Peyer's patch (tissue), 4 donors: Measurements from ENCODE around the gene GADL1. TPM values are rescaled to one million over a fixed set of nuclear protein-coding genes. Genes with fewer than 3 reads are reported as not detected.

Experiments
- DNase-seq, 3 donors: peaks; one replicate each; pipeline ENCODE4 v3.0.0-alpha.2; 2017 to 2019
- H3K27ac ChIP-seq, 4 donors: fragments of 200-600 bp; sonication (generic); one replicate each; pipeline ENCODE4 v1.5.1; 2016 to 2019
- H3K27me3 ChIP-seq, 2 donors: fragments of 200-600 bp; sonication (generic); one replicate each; pipeline ENCODE4 v1.5.1; 2019
- H3K36me3 ChIP-seq, 3 donors: fragments of 200-600 bp; sonication (generic); one replicate each; pipeline ENCODE4 v1.5.1; 2016 to 2019
- H3K4me1 ChIP-seq, 4 donors: fragments of 200-600 bp; sonication (generic); one replicate each; pipeline ENCODE4 v1.5.1; 2016 to 2019
- H3K4me3 ChIP-seq, 4 donors: fragments of 200-600 bp; sonication (generic); 1 replicate in 3 of 4; 2 replicates in 1 of 4; pipeline ENCODE4 v1.5.1; 2016 to 2019; ENCODE audit warnings: mild to moderate bottlenecking in 1 of 4
- H3K9me3 ChIP-seq, 4 donors: fragments of 200-600 bp; sonication (generic); one replicate each; pipeline ENCODE4 v1.5.1; 2016 to 2019; ENCODE audit warnings: mild to moderate bottlenecking in 1 of 4
- POLR2A ChIP-seq, 2 donors: fragments of 450-650 bp; IDR thresholded peaks; one replicate each; pipeline ENCODE4 v1.5.1; 2017; ENCODE audit warnings: antibody characterized with exemption in 2 of 2, mild to moderate bottlenecking in 2 of 2, moderate library complexity in 2 of 2
- total RNA-seq, 4 donors: library from RNA; depleted of rRNA; stranded (reverse); fragments of >200 nt; gene quantifications; one replicate each; pipeline ENCODE4 v1.1.0, GENCODE V29; 2016
- TF ChIP-seq, protein P1 (sequence below), 6 experiments: fragments of 450-650 bp in 4 of 6; fragments of 200-600 bp in 2 of 6; sonication (generic) in 1 of 6; IDR thresholded peaks; one replicate each; pipeline ENCODE4 v1.5.1; 2017 to 2019; ENCODE audit warnings: antibody characterized with exemption in 6 of 6, mild to moderate bottlenecking in 3 of 6, moderate library complexity in 1 of 6

Gene GADL1
- total RNA-seq, 4 donors from 2014 or later: not detected

DNA sequence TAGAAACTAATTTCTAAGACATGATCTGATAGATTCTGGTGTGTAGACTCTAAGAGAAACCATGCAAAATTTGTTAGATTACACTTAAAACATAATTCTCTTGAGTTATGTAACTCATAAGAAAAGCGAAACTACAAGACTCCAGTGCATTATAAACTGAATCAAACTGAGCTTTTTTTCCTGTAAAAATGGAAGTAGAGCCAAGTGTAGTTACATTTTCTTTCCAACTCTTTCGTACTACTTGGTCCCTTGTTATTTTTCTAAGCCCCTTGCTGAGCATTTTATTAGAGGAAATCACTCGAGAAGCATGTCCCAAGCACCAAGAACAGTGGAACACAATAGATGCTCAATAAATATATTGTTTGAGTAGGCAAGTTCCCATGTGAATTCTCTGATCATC, 130.2 kb downstream of the GADL1 start:
- no peaks in the 10 kb centered on the region for H3K36me3 ChIP-seq
- TF ChIP-seq, protein P1, sequence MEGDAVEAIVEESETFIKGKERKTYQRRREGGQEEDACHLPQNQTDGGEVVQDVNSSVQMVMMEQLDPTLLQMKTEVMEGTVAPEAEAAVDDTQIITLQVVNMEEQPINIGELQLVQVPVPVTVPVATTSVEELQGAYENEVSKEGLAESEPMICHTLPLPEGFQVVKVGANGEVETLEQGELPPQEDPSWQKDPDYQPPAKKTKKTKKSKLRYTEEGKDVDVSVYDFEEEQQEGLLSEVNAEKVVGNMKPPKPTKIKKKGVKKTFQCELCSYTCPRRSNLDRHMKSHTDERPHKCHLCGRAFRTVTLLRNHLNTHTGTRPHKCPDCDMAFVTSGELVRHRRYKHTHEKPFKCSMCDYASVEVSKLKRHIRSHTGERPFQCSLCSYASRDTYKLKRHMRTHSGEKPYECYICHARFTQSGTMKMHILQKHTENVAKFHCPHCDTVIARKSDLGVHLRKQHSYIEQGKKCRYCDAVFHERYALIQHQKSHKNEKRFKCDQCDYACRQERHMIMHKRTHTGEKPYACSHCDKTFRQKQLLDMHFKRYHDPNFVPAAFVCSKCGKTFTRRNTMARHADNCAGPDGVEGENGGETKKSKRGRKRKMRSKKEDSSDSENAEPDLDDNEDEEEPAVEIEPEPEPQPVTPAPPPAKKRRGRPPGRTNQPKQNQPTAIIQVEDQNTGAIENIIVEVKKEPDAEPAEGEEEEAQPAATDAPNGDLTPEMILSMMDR (IDR thresholded peaks at IDR 0.05): no peak
- no peak for TF ChIP-seq POLR2A (IDR thresholded peaks at IDR 0.05)
- H3K9me3 ChIP-seq: no peaks in the 10 kb centered on the region
- H3K4me1 ChIP-seq: no peaks in the 10 kb centered on the region
- no peaks in the 10 kb centered on the region for H3K27me3 ChIP-seq
- H3K27ac ChIP-seq: no peak overlapping the region
- H3K4me3 ChIP-seq: no peak overlapping the region
- no peak for DNase-seq

DNA sequence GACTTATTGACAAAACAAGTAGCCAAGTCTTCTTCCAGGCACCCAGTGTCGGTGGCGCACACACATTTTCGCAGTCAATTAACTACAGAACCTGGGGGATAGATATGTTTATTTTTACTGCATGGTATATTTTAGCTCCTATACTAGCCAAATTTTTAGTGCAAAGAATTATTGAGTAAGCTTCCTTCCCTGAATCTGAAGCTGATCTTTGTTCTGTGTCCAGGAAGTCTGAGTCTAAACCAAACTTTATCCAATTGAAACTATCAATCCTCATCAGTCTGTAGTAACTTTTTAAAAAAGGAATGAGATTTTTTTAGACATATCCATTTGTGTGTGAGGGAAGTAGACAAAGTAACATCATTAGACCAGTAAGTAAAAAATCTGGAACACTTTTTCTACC, 133.1 kb downstream of the GADL1 start:
- no peak for DNase-seq
- no peak for TF ChIP-seq POLR2A (IDR thresholded peaks at IDR 0.05)
- TF ChIP-seq, protein P1 (IDR thresholded peaks at IDR 0.05): no peak

DNA sequence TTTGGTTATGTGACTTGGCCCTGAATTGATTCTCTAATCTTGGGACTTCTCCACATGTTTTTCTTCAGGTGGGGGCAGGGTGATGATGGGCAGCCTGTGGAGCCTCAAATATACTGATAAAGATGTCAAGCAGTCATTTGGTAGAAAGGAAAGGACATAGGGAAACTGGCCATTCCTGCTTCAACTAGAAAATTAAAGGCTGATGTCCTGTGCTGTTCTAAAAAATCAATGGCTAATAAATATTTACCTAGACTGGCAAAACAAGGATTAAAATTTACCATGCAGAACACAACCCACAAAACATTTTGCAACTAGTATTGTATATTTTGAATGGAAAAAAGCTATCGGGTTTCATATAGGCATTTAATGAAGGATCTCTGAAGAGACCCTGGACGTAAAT, 133.7 kb downstream of the GADL1 start:
- Histone ChIP-seq H3K27me3 (no peaks in the 10 kb centered on the region), H3K9me3 (no peaks in the 10 kb centered on the region), H3K4me1 (no peaks in the 10 kb centered on the region), H3K27ac (no peak overlapping the region), H3K36me3 (no peaks in the 10 kb centered on the region), H3K4me3 (no peak overlapping the region)
- no peak for DNase-seq
- TF ChIP-seq, protein P1 (IDR thresholded peaks at IDR 0.05): no peak
- no peak for TF ChIP-seq POLR2A (IDR thresholded peaks at IDR 0.05)

More for the DNA sequence above, 133.1 kb downstream of the GADL1 start:
- no peaks in the 10 kb centered on the region for H3K27me3 ChIP-seq
- H3K9me3 ChIP-seq: no peaks in the 10 kb centered on the region
- H3K27ac ChIP-seq: no peak overlapping the region
- no peaks in the 10 kb centered on the region for H3K4me1 ChIP-seq
- H3K4me3 ChIP-seq: no peak overlapping the region
- H3K36me3 ChIP-seq: no peaks in the 10 kb centered on the region

DNA sequence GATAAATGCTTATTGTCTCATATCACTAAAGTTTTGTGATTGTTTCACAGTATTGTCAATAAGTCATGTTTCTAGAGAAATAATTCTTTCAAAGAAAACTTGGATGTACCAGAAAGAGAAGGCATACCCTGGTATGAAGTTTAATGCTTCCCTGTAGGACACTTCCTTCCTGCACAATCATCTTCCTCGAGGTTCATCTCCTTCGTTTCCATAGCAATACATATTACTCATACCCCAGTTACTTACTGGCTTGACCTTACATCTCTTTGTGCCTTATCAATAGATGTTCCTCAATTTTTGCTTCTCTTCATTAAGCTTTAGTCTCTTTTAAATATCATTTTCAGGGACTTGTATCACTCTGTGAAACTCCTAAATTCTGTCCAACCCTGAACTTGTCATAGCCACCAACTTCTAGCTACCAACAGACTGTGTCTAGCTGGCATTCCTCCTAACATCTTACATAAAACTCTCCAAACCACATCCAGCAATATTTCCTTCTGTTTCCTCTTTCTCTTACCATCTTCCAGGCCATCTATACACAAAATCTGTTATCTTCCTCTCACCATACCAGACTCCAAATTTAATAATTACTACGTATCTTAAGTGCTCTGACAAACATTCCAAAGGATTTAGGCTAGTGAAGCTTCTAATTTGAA, 134.3 kb downstream of the GADL1 start:
- no peaks in the 10 kb centered on the region for H3K36me3 ChIP-seq
- H3K27ac ChIP-seq: no peak overlapping the region
- DNase-seq: no peak
- no peaks in the 10 kb centered on the region for H3K4me1 ChIP-seq
- H3K9me3 ChIP-seq: no peaks in the 10 kb centered on the region
- no peaks in the 10 kb centered on the region for H3K27me3 ChIP-seq
- H3K4me3 ChIP-seq: no peak overlapping the region
- TF ChIP-seq POLR2A (IDR thresholded peaks at IDR 0.05): no peak

DNA sequence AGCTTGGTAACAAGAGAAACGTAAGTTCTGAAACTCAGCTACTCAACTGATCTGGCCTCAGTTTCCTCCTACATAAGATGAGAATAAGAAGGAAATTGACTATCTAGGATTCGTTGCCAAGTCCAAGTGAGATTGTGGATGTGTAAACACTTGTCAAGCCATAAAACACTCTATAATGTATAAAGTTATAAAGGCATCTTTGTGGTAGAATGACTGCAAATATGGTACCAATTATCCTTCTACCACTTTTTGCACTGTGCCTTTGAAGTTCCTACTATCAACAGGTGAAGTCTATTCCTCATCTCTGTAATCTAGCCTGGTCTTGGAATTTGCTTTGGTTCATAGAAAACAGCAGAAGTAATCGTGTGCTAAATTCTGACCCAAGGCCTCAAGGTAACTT, 138.2 kb downstream of the GADL1 start:
- Histone ChIP-seq H3K27ac (no peak overlapping the region), H3K36me3 (no peaks in the 10 kb centered on the region), H3K27me3 (no peaks in the 10 kb centered on the region), H3K4me3 (no peak overlapping the region), H3K9me3 (no peaks in the 10 kb centered on the region), H3K4me1 (no peaks in the 10 kb centered on the region)
- no peak for DNase-seq
- TF ChIP-seq POLR2A (IDR thresholded peaks at IDR 0.05): no peak
- TF ChIP-seq, protein P1 (IDR thresholded peaks at IDR 0.05): no peak

DNA sequence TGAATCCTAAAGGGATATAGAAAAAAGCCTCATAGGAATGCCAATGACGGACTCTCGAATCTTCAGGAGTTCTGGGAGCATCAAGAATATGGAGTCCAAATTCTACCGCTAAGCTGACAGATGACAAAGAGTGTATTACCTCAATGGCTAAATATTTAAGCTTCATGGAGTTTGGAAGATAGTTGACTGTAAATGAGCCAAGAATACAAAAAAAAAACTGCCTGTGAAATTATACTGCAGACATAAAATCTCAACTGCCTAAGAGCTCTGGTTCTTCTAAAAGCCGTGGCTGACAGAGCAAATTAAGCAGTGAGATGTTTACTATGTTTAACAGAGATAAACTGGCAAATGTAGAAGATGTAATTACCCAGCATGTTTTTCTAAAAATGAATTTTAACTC, 140.0 kb downstream of the GADL1 start:
- DNase-seq: no peak
- Histone ChIP-seq H3K27ac (no peak overlapping the region), H3K27me3 (no peaks in the 10 kb centered on the region), H3K4me1 (no peaks in the 10 kb centered on the region), H3K9me3 (no peaks in the 10 kb centered on the region), H3K36me3 (no peaks in the 10 kb centered on the region), H3K4me3 (no peak overlapping the region)
- no peak for TF ChIP-seq POLR2A (IDR thresholded peaks at IDR 0.05)
- TF ChIP-seq, protein P1 (IDR thresholded peaks at IDR 0.05): no peak
